OCI-LY1 (cell line): ENCODE measurements around the gene PLD6.

ENCODE experiments used
- CTCF ChIP-seq: fragments of 200-600 bp; sonication (generic), shearing (Covaris generic); IDR thresholded peaks from 2 replicates; pipeline ENCODE4 v1.5.1; 2017; ENCODE audit warnings: mild to moderate bottlenecking, antibody characterized with exemption, low read length, moderate library complexity, mixed read lengths
- EZH2 ChIP-seq: fragments of 200-600 bp; sonication (generic), shearing (Covaris generic); IDR thresholded peaks from 2 replicates; pipeline ENCODE4 v1.8.0; 2017; ENCODE audit warnings: borderline replicate concordance, mixed run types, mild to moderate bottlenecking, antibody characterized with exemption, low read length, moderate library complexity, mixed read lengths

GRCh38 chr17:17169396-17169795 lies 36.7 kb downstream of the PLD6 start:
- no peak for TF ChIP-seq CTCF
- TF ChIP-seq EZH2: no peak
